ENCODE measurements around the gene GPR162. TPM values are rescaled to one million over a fixed set of nuclear protein-coding genes. Genes with fewer than 3 reads are reported as not detected.

GPR162 gene
- total RNA-seq, 1 experiment from 2014 or later: not detected

DNA sequence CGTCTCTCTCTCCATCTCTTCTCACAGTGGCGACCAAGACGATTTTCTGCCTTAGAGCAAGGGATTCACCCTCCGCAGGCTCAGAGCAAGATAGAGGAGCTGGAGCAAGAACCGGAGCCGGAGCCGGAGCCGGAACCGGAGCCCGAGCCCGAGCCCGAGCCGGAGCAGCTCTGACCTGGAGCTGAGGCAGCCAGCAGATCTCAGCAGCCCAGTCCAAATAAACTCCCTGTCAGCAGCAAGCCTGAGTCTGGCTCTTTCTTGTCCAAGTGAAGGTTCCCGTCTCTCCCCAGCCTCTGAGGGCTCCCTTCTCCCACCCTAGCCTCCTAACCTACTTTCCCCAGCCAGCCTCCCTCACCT is 43.4 kb upstream of the GPR162 start:
- H2AFZ ChIP-seq (ENCODE audit: low read length): peak overlapping the region; percentile 85
- H3K36me3 ChIP-seq (ENCODE audit: low read depth, low read length): no peaks in the 10 kb centered on the region
- DNase-seq (no peak), ATAC-seq (peak; percentile 6; the same call in 1 of the 2 replicates)
- H3K4me1 ChIP-seq (ENCODE audit: insufficient read depth, low read length): peaks cover 4% of the 10 kb centered on the region; the same call in 1 of the 2 replicates
- peak overlapping the region; percentile 87 for H3K4me2 ChIP-seq (ENCODE audit: low read length)
- no peaks in the 10 kb centered on the region for H3K9me3 ChIP-seq (ENCODE audit: low read length)
- TF ChIP-seq EZH2phosphoT487 (IDR thresholded peaks at IDR 0.05; ENCODE audit: borderline replicate concordance, low read length): no peak
- no peak for TF ChIP-seq EZH2 (IDR thresholded peaks at IDR 0.05; ENCODE audit: low read length, unreplicated experiment)
- TF ChIP-seq, protein P1, sequence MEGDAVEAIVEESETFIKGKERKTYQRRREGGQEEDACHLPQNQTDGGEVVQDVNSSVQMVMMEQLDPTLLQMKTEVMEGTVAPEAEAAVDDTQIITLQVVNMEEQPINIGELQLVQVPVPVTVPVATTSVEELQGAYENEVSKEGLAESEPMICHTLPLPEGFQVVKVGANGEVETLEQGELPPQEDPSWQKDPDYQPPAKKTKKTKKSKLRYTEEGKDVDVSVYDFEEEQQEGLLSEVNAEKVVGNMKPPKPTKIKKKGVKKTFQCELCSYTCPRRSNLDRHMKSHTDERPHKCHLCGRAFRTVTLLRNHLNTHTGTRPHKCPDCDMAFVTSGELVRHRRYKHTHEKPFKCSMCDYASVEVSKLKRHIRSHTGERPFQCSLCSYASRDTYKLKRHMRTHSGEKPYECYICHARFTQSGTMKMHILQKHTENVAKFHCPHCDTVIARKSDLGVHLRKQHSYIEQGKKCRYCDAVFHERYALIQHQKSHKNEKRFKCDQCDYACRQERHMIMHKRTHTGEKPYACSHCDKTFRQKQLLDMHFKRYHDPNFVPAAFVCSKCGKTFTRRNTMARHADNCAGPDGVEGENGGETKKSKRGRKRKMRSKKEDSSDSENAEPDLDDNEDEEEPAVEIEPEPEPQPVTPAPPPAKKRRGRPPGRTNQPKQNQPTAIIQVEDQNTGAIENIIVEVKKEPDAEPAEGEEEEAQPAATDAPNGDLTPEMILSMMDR (conservative IDR thresholded peaks at IDR 0.05; ENCODE audit: low read depth, low read length): no peak
- peak overlapping the region; percentile 68 for H3K4me3 ChIP-seq (ENCODE audit: low read length)
- H3K9me2 ChIP-seq (replicated peaks; ENCODE audit: low read length): no peaks in the 10 kb centered on the region
- intact Hi-C loops (cut with micrococcal nuclease): no loop called here
- H3K27me3 ChIP-seq (ENCODE audit: low read length): no peaks in the 10 kb centered on the region
- BruUV-seq (replicated peaks): no TSS peak
- no peaks in the 10 kb centered on the region for H3F3A ChIP-seq (ENCODE audit: low read length, unreplicated experiment)
- ChIA-PET CTCF (interaction anchor here (0.6 kb wide), 5 partner anchors 11 to 91 kb away, joined by 4 to 10 read pairs (median 6); no protein-coding TSS in a partner anchor), POLR2A (ENCODE audit: unreplicated experiment) (interaction anchor here (0.6 to 1.0 kb wide), 2 partner anchors 24 to 89 kb away, joined by 7 to 16 read pairs; partner anchors contain the start of gene ZNF384)
- H3K9ac ChIP-seq (ENCODE audit: low read length): 0 out of 2 replicates have a peak overlapping the region, but pooled peaks have one; percentile 41
- H3K27ac ChIP-seq (ENCODE audit: low read length): no peak overlapping the region
- no peaks in the 10 kb centered on the region for H3K79me2 ChIP-seq (ENCODE audit: low read length)
- no peaks in the 10 kb centered on the region for H4K20me1 ChIP-seq (ENCODE audit: low read length)

DNA sequence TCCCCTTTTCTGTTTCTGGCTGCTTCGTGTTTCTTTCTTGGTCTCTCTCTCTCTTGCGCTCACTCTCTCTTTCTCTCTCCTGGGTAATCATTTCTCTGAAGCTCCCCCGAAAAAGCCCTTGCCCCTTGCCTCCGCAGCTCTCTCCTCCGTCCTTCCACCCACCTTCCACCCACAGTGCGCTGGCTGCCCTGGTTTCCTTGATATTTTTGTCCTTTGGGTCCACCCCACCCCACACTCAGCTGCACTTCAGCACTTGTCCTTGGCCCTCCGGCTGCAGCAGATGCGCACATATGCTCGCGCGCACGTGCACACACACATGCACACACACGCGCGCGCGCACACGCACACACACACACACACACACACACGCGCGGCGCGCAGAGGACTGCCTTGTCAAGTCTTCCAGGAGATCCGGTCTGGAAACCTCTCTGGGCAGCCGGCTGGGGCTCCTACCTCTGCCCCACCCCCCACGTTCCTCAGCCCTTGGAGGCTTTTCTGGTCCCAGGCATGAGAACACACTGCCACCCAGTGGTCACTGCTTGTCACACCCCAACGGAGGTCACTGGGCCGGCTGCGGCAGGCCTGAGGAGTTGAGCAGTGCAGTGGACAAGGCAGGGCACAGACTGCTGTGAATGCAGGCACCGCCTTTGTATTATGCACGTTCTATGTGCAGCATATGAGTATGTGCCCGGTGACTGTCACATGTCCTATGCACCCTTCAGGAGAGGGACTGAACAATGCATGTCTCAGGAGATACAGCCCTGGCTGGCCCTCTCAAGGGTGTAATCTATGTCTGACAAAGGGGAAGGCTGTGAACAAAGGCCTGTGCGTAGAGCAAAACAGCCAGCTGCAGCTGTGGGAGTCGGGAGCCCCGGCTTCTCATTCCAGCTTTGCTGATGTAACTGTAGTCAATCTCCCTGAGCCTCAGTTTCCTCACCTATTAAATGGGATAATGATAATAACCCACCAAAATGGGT is 42.8 kb upstream of the GPR162 start:
- Histone ChIP-seq H3K79me2 (ENCODE audit: low read length) (no peaks in the 10 kb centered on the region), H3K9me2 (replicated peaks; ENCODE audit: low read length) (no peaks in the 10 kb centered on the region), H2AFZ (ENCODE audit: low read length) (peak overlapping the region; percentile 85), H3K4me2 (ENCODE audit: low read length) (peak overlapping the region; percentile 87), H3K4me1 (ENCODE audit: insufficient read depth, low read length) (peaks cover 4% of the 10 kb centered on the region; the same call in 1 of the 2 replicates), H4K20me1 (ENCODE audit: low read length) (no peaks in the 10 kb centered on the region), H3K4me3 (ENCODE audit: low read length) (peak overlapping the region; percentile 68), H3F3A (ENCODE audit: low read length, unreplicated experiment) (no peaks in the 10 kb centered on the region), H3K27ac (ENCODE audit: low read length) (no peak overlapping the region), H3K9me3 (ENCODE audit: low read length) (no peaks in the 10 kb centered on the region), H3K9ac (ENCODE audit: low read length) (0 out of 2 replicates have a peak overlapping the region, but pooled peaks have one; percentile 41), H3K36me3 (ENCODE audit: low read depth, low read length) (no peaks in the 10 kb centered on the region), H3K27me3 (ENCODE audit: low read length) (no peaks in the 10 kb centered on the region)
- BruUV-seq (replicated peaks): no TSS peak
- POLR2A ChIA-PET (ENCODE audit: unreplicated experiment): interaction anchor here (0.6 to 1.0 kb wide), 2 partner anchors 25 to 89 kb away, joined by 7 to 16 read pairs; partner anchors contain the start of gene ZNF384
- no peak for TF ChIP-seq EZH2 (IDR thresholded peaks at IDR 0.05; ENCODE audit: low read length, unreplicated experiment)
- no peak for TF ChIP-seq EZH2phosphoT487 (IDR thresholded peaks at IDR 0.05; ENCODE audit: borderline replicate concordance, low read length)
- TF ChIP-seq, protein P1 (conservative IDR thresholded peaks at IDR 0.05; ENCODE audit: low read depth, low read length): peak; percentile 87
- intact Hi-C loops (cut with micrococcal nuclease): loop anchor here (1.0 kb wide), 2 partner anchors 26 to 44 kb away; partner anchors contain the start of gene MLF2
- CTCF ChIA-PET: interaction anchor here (0.6 kb wide), 6 partner anchors 12 to 565 kb away, joined by 4 to 10 read pairs (median 7); no protein-coding TSS in a partner anchor
- DNase-seq (peak; percentile 91), ATAC-seq (peak; percentile 95)

Measured in PC-3 (cell line).